Activated CD4-positive, alpha-beta T cell treated with anti-CD3 and anti-CD28 coated beads, Interleukin-2, amount 50 U/mL, for 48 hours (primary cell): Measurements from ENCODE around the gene HAO2.
"Not testable (repeated sequence)": the region's sequence is repeated elsewhere in the genome, so short reads cannot be mapped to it uniquely, and the experiment has no call there.

Source experiments
- DNase-seq, 2 experiments: peaks; one replicate each; pipeline ENCODE4 v3.0.0-alpha.2; 2020

Gene HAO2

GRCh38 chr1:119368554-119368953 is at the start of gene HAO2:
Gene HAO2 (plus strand): TSS chr1:119368785. CDS start chr1:119381086, 12,301 bp downstream.
- no peak for DNase-seq

- no peak for DNase-seq
These were observed 48.5 kb upstream of the HAO2 start for GRCh38 chr1:119320100-119320499.

GRCh38 chr1:119321666-119322419 is 46.7 kb upstream of the HAO2 start:
- no peak for DNase-seq

GRCh38 chr1:119323216-119323982 is 45.2 kb upstream of the HAO2 start:
- DNase-seq, result no peak

GRCh38 chr1:119324198-119324597 is 44.4 kb upstream of the HAO2 start:
- no peak for DNase-seq

- DNase-seq, result no peak
These were observed 42.3 kb upstream of the HAO2 start for GRCh38 chr1:119326251-119326650.

- peak in 1 of 2 experiments; percentile 8 for DNase-seq
These were observed 41.5 kb upstream of the HAO2 start for GRCh38 chr1:119327094-119327449.

GRCh38 chr1:119327450-119328155 is 41.0 kb upstream of the HAO2 start:
- DNase-seq, result peak; percentile 40 to 52

- no peak for DNase-seq
These were observed 38.8 kb upstream of the HAO2 start for GRCh38 chr1:119329541-119330461.

GRCh38 chr1:119330466-119331189 is 38.0 kb upstream of the HAO2 start:
- DNase-seq, result no peak

- DNase-seq, result no peak
These were observed 37.4 kb upstream of the HAO2 start for GRCh38 chr1:119331190-119331515.

- no peak for DNase-seq
These were observed 36.7 kb upstream of the HAO2 start for GRCh38 chr1:119331915-119332314.

GRCh38 chr1:119332622-119333021 is 36.0 kb upstream of the HAO2 start:
- DNase-seq, result no peak

- DNase-seq, result no peak
These were observed 35.3 kb upstream of the HAO2 start for GRCh38 chr1:119333163-119333896.

GRCh38 chr1:119333897-119334250 is 34.7 kb upstream of the HAO2 start:
- DNase-seq, result not testable (repeated sequence)

- DNase-seq, result no peak
These were observed 31.7 kb upstream of the HAO2 start for GRCh38 chr1:119336848-119337247.

GRCh38 chr1:119338004-119338403 is 30.6 kb upstream of the HAO2 start:
- DNase-seq, result no peak

GRCh38 chr1:119338757-119339156 is 29.8 kb upstream of the HAO2 start:
- no peak for DNase-seq

GRCh38 chr1:119340861-119341261 is 27.7 kb upstream of the HAO2 start:
- no peak for DNase-seq

GRCh38 chr1:119341372-119341947 is 27.1 kb upstream of the HAO2 start:
- DNase-seq, result no peak

GRCh38 chr1:119345398-119345797 is 23.2 kb upstream of the HAO2 start:
- DNase-seq, result no peak
